HG03558 (cell line): ENCODE results near the gene HOXA10.

Experiments used
- ATAC-seq: cut with Tn5 transposase; IDR thresholded peaks from one replicate; pipeline ENCODE4 v1.9.1; 2021; ENCODE audit warnings: moderate number of reproducible peaks; ENCODE audit not compliant: unreplicated experiment; ENCODE audit errors: extremely low read depth

The HOXA10 gene

GRCh38 chr7:27191833-27192545 is 17.9 kb upstream of the HOXA10 start:
- ATAC-seq: no peak

GRCh38 chr7:27191161-27191731 is 17.1 kb upstream of the HOXA10 start:
- ATAC-seq: no peak

- ATAC-seq: no peak
These were observed 16.1 kb upstream of the HOXA10 start for GRCh38 chr7:27189997-27190748.

GRCh38 chr7:27189295-27189996 is 15.3 kb upstream of the HOXA10 start:
- ATAC-seq: no peak

GRCh38 chr7:27188386-27189294 is 14.5 kb upstream of the HOXA10 start:
- ATAC-seq: no peak

GRCh38 chr7:27187475-27188385 is 13.6 kb upstream of the HOXA10 start:
- ATAC-seq: no peak

GRCh38 chr7:27186668-27187474 is 12.8 kb upstream of the HOXA10 start:
- ATAC-seq: no peak

- no peak for ATAC-seq
These were observed 11.9 kb upstream of the HOXA10 start for GRCh38 chr7:27185854-27186667.

- no peak for ATAC-seq
These were observed 11.1 kb upstream of the HOXA10 start, which contains the start of gene HOXA11 for GRCh38 chr7:27185013-27185853. Gene HOXA11 (minus strand): TSS chr7:27185232. CDS start chr7:27185144, 88 bp downstream.

- no peak for ATAC-seq
These were observed 10.4 kb upstream of the HOXA10 start for GRCh38 chr7:27184337-27185012.

GRCh38 chr7:27183682-27184336 is 9.7 kb upstream of the HOXA10 start:
- no peak for ATAC-seq

GRCh38 chr7:27182861-27183681 is 9.0 kb upstream of the HOXA10 start:
- no peak for ATAC-seq

GRCh38 chr7:27182285-27182841 is 8.2 kb upstream of the HOXA10 start:
- no peak for ATAC-seq

- no peak for ATAC-seq
These were observed 7.7 kb upstream of the HOXA10 start for GRCh38 chr7:27181795-27182275.
